NCI-H2081 treated with DMSO at 0.1 percent for 48 hours (cell line): ENCODE results near the gene IL20RA.
A peak's percentile ranks its signal among the peaks of the same experiment; 100 is the strongest.
"Not testable (repeated sequence)": the region's sequence is repeated elsewhere in the genome, so short reads cannot be mapped to it uniquely, and the experiment has no call there.

Experiments
- DNase-seq: peaks from one replicate; lab custom pipeline; 2025; lab: John Stamatoyannopoulos, UW

IL20RA gene

DNA sequence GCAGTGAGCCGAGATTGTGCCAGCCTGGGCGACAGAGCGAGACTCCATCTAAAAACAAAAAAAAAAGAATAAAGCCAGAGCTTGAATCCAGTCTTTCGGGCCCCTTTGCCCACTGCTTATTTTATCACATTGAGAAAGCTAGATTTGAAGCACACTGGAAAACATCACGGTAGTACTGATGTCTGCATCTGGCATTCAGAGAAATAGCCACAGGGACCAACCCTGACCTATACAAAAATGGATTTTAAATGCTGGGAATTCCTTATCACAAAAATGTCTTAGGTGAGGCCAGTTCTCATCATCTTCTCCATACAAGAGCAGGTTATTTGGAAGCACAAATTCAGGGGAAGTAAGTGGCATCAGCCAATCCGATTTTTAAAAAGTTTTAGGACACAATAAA lies 73.2 kb downstream of the IL20RA start:
- no peak for DNase-seq

DNA sequence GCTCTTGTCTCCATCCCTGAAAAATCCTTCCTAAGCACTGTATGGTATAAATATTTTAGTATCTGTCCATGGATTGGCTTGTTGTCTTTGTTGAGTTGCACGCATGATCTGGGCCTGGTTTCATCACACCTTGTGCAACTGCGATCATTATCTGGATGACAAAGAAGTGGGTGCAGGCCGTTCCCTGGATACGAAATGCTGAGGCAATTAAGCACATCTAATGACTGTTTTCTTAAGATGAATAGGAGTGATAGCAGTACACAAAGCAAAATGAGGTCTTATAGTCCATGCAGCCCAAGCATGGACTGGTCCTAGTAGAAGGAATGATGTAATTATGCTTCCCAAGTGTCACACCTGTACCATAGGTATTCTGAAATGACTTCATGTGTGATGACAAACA lies 74.8 kb downstream of the IL20RA start:
- no peak for DNase-seq

GRCh38 chr6:136969433-136969832 lies 75.3 kb downstream of the IL20RA start:
- no peak for DNase-seq

DNA sequence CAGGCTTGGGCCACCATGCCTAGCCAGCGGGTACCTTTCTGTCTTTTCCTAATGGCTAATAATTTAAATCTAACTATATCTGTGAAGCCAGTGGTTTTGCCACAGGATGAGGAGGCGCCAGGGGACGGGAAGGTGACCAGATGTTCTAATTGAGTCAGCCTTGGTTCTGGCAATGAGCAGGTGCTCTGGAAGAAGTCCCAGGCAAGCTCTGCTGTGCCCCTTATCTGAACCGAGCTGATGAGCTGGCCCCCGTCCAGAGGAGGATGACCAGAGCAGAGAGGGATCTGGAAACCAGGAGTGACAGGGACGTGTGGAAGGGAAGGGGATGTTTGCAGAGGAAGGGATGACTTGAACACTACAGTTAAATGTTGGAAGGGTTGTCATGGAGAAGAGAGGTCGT lies 75.9 kb downstream of the IL20RA start:
- no peak for DNase-seq

- peak; percentile 61 for DNase-seq
Measured at GRCh38 chr6:136967876-136968752, 76.7 kb downstream of the IL20RA start.

DNA sequence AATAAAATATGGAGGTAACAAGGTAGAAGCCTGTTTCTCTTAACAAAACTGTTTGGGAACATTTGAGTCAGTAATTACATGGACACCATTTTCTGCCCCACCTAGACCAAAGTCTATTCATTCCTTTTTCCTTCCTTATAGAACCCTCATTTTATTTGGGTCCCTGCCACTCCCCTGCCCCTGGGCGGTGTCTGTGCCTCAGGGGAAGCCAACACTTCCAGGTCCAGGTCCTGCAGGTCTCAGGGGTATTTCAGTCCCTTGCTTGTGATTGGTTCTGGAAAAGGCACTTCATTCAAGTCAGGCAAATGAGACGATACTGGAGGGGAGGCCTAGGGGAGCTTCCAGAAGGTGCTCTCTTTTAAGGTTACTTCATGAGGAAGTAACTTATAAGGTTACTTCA lies 80.4 kb downstream of the IL20RA start:
- DNase-seq: no peak

DNA sequence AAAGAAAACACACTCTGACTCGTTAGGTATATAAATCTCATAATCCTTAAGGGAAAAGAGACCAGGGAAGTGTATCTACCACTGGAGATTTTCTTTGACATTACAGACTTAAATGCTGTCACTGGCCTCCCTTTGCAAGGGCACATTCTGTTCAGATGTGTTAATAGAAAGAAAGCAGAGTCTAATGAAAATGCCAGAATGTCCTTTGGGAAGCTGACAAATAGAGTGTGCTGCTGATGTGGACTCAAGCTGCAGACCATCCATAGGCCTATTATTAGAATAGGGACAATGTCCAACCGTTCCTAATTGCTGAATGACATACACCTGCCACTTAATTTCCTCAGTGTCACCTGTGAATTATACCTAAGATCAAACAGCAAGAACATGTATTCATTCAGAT lies 81.5 kb downstream of the IL20RA start:
- no peak for DNase-seq

DNA sequence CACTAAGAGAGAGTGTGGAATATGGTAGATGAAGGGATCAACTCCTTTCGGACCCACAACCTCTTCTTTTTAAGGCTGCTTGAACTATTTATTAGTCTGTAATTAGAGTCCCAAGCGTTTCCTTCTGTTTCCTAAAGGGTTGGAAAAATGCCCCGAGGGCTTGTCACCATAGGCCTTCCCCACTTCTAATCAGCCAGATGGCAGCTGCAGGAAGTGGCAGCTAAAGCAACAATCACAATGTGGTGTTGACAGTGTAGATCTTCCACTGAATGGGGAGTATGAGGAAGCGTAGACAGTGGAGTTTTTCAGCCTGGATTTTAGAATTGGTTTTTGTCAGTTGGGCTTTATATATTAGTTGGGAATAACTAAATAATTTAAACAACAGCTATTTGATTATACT lies 82.1 kb downstream of the IL20RA start:
- DNase-seq: peak; percentile 90

DNA sequence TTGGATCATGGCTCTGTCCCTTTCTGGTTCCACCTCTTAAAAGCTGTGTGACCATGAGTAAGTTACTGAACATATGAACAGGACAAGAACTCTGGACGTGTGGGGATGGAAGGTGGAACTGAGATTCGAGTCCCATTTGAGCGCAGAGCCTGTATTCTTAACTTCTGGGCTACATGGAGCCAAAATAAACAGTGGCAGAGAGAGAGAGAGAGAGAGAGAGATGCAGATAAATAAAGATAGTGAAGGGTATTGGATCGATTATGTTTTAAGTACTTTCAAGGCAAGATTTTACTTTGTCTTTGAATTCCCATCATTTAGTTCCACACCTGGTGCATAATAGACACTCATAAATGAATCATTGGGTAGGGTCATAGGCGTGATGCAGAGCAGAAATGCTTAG lies 82.9 kb downstream of the IL20RA start:
- DNase-seq: no peak

DNA sequence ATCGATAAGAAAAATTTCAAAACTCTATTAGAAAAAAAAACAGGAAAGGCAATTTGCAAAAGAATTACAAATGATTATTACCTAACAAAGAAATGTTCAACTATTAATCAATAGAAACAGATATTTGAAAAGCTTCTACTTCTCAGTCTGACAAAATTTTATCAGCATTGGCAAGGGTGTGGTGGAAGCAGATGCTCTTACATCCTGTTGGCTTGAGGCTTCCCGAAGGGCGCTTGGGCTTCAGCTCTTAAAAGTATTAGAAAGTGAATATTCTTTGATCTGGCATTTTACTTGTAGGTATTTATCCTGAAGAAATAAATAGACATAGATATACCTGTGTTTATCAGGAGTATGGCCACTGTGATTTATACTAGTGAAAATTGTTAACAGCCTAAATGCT lies 84.0 kb downstream of the IL20RA start:
- DNase-seq: no peak

- DNase-seq: not testable (repeated sequence)
Measured at GRCh38 chr6:136959935-136960334, 84.8 kb downstream of the IL20RA start.

DNA sequence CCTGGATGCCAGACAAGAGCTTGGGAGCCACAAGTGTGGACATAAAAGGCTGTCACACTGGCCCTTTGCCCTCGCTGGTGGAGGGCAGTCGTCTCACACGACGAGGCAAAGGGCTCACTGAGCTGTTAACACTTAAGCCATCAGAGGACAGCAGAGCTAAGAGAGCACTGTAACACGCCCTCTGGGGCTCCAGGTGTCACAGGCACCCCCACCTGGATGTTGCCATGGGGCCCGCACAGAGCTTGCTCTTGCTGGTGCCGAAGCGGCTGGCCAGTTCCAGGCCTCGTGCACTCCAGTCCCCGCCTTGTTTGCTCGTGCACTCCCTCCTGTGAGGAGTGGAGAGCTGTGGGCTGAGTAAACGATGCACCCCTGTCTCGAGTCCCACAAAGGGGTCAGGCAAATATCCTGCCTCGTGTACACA lies 85.3 kb downstream of the IL20RA start:
- peak; percentile 44 for DNase-seq

GRCh38 chr6:136958168-136958567 lies 86.6 kb downstream of the IL20RA start:
- no peak for DNase-seq

DNA sequence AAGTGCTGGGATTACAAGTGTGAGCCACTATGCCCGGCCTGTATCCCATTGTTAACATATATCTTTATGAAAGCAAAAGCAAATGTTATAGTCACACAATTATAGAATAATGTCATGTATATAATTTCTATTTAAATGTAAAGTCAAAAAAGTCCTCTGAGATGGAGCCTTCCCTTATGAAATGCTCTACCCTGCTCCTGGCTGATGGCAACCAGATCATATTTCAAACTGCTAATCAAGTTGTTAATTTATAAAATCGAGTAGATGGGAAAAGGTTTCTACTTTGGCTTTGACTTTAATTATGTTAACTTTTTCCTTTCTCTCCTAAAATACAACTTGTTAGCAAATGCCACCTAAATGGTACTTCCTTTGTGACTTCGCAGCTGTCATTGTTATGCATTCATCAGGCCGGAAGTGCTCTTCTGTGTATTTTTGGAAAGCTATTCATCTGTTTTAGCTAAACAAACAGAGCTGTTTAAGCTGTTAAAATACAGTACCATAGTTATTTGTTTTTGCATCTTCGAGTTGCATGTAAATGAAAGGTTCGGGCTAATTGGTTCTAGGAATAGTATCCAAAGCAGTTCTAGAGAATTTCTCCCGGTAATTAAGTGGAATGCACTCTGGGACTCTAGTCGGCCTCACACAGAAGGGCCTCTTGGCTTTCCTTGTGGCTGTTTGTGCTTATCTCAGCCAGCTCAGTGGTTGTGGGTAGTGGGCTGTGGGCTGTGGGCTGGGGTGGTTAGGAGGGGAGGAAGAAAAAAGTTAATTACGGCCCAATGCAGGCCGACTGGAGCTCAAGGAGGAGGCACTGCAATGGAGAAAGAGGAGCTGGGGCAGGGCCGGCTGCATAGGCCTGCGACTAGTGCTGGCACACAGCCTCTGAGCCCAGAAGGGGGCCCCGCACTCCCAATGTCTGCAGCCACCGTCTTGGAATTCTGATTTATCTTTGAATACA lies 87.9 kb downstream of the IL20RA start:
- DNase-seq: peak; percentile 89

DNA sequence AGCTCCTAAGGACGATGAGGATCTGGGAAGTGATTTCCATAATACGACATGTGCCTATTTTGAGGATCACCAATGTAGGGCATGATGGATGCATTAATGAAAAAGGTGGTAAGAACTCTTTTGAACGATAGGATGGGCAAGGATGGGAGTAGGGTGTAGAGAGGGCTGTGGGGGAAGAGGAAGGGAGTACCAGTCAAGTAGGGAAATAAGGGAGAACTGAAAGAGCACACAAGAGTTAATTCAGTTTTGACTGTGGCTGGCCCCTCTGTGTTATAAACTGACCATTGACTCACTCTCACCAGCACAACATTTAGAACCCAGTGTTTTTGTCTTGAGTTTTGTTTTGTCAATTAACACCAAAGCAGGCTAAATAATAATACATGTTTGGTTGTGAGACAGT lies 89.6 kb downstream of the IL20RA start:
- no peak for DNase-seq

GRCh38 chr6:136952714-136953260 lies 92.0 kb downstream of the IL20RA start:
- DNase-seq: peak; percentile 27

GRCh38 chr6:136950436-136951126 lies 94.2 kb downstream of the IL20RA start:
- DNase-seq: no peak
